SIG-M5 (cell line): ENCODE data around the gene CAV1.

Source experiments
- DNase-seq: peaks from one replicate; lab custom pipeline; 2025; lab: John Stamatoyannopoulos, UW

Gene CAV1

DNA sequence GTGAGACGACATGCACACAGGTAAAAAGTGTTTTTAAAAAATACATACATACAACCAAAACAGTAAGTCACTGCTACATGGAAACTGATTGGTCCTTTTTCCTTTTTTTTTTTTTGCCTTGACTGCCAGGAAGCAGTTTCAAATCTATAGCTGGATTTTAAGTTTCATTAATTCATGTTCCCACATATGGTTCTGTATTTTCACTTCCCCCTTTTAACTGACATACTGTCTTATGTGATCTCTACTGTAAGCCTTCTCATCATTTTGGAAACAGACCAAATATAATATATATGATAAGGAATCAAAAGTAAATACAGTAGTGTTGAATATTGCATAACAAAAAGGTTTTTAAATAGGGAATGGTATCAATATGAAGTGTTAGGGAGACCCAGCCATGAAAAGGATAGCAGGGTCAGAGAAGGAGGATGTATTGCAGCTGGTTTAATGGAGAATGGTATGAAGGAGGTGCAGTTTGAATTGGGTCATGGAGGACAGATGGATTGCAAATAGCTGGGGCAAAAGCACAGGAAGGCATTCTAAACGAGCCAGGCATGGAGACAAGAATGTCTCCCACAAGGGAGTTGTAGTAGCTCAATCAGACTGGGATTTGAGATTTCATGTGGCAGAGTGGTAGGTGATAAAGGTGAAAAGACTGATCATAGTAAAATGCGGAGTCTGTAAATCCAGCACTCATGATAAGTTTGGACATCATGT is 5.4 kb downstream of the CAV1 start:
- no peak for DNase-seq

- DNase-seq: no peak
Measured at GRCh38 chr7:116532102-116532688, 7.4 kb downstream of the CAV1 start.

DNA sequence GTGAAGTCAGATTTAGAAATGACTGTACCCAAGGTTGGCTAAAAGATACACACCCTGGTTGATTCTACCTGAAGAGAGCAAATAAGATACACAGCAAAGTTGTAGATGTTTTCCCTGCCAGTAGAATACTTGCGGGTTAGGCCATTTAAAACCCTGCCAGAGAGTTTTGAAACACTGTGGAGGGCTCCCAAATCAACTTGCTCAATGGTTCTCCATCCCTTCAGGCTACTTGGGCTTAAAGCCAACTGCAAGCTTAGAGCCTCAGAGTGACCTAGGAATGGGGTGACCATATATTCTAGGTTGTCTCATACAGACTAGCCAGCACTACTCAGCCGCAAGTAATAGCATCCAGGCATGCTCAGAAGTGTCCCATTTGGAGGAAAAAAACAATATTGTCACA is 10.0 kb downstream of the CAV1 start:
- no peak for DNase-seq

DNA sequence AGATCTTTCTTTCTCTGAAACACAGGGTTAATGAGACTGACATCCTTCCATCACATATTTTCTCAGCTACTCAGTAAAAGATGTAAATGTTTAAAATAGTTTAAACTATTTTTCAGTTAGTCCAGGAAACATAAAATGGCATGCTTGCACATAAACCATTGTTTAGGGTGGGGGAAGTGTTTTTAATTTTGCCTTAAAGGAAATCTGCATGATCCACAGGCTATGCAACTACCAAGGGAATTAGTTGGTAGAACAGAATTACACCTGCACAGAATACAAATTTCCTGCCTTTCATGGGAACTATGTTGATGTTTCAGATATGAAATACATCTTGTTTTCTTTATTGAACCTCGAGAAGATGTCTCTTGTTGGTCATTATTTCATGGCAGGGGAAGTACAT is 10.6 kb downstream of the CAV1 start:
- no peak for DNase-seq

DNA sequence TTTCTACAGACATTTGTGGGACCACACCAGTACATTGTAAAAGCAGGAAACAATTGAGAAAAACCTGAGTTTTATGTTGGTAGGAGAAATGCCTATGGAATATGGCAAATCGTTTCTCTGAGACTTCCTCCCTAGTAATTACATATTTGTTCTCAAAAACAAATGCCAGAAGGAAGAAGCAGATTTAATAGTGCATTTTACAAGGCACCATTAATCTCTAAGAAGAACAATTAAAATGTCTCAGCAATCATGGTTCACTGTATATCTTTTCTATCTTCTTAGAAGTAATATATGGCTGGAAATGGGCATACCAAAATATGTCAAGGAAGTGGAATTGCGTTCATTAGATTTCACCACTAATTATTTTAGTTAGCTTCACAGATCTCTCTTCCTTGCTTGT is 13.3 kb downstream of the CAV1 start:
- no peak for DNase-seq

- DNase-seq: no peak
Measured at GRCh38 chr7:116539879-116540278, 15.0 kb downstream of the CAV1 start.

DNA sequence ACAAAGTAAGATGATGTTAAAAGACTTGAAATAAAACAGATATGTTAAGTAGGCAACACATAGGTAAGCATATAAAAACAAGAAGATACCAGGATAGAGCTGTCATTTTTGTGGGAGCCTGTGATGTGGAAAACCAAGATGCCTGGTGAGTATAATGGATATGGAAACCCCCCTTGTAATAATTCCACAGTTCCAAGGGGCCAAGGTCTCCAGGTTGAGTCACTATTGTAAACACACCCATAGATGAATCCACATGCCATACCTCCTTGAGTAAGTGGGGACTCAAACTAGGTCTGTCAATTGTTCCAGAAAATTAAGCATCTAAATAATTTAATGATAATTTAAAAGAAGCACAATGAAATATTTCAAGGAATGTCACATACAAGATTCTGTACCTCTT is 15.9 kb downstream of the CAV1 start:
- DNase-seq: no peak

DNA sequence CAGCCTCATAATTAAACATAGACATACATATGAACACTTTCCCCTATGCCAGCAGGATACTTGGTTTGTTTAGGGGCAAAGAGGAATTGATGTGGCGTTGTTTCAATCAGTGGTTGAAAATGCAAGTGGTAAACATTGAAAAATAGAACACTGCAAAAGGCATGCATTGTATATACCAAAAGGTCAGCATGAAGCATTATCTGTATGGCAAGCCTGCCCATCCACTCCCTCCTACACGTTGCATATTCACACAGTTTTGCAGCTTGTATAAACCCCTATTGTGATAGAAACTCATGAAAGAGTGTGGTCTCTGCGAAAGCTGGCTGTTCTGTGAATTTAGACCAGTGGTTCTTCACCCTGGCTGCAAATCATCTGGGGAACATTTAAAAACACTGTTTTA is 17.1 kb downstream of the CAV1 start:
- no peak for DNase-seq

- DNase-seq: no peak
Measured at GRCh38 chr7:116542618-116543017, 17.8 kb downstream of the CAV1 start.

DNA sequence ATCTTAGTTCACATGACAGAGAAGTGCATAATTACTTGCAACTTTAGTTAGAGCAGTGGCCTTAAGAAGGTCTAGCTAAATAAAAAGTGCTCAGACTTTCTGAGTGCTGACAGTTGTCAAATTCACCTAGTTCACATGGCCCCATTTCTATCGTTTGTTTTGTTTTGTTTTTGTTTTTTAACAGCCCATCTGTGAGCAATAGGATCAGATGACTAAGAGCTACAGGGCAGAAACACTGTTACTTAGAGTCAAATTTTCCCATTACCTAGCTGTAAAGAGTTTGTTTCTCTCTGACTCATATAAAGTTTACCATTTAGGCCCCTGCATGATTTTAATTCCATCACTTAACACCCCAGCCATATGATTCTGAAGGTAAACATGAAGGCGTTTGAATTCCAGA is 18.8 kb downstream of the CAV1 start:
- DNase-seq: no peak

- DNase-seq: no peak
Measured at GRCh38 chr7:116544487-116544886, 19.7 kb downstream of the CAV1 start.

GRCh38 chr7:116545411-116545993 is 20.7 kb downstream of the CAV1 start:
- no peak for DNase-seq

DNA sequence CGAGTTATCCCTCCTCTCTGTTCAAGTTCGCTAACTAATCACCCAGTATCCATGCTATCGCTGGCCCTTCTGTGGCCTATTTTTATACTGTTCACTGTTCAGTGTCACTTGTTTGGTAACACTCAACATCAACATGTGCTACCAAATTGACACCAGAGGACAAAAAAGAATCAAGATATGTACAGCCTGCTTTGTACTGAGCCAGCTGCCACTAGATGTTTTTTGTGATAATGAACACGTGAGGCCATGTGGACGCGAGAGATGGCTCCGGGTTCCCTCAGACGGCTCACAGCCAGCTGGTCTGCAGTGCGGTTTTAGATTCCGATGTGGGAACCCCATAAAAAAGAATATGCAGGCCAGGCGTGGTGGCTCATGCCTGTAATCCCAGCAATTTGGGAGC is 21.2 kb downstream of the CAV1 start:
- DNase-seq: no peak

- DNase-seq: no peak
Measured at GRCh38 chr7:116546916-116547315, 22.1 kb downstream of the CAV1 start.

DNA sequence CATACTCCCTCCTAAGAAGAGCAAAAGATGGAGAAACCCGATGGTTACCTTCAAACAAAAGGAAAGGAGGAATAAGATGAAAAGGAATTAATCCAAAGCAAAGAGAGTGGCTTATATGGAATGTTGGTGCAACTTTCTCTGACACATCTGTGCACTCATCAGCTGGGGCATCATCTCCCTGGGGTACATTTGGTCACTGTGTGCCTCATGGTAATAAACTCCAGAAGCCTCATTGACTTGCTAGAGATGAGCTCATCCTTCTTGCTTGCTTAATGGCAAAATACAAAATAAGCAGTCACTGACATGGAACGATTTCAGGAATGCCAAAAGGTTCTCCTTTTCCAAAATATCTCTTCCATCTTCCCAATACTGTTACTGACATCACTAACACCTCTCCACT is 22.5 kb downstream of the CAV1 start:
- DNase-seq: no peak

DNA sequence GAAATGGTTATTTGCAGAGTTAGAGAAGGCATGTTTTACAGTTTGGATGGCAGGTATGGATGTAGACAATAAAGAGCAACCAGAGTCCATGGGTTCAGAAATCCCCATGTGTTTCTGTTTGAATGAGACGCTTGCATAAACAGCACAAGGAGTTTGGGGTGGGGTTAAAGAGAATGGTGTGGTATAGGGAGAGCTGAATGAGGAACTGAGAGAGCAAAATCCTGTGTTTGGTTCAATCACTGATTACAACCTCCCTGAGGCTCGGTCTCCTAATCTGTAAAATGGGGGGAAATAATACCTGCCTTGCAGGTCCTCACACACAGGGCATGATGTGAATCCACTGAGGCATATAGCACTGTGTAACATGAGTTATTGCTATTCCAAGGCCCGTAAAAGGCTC is 23.7 kb downstream of the CAV1 start:
- no peak for DNase-seq

DNA sequence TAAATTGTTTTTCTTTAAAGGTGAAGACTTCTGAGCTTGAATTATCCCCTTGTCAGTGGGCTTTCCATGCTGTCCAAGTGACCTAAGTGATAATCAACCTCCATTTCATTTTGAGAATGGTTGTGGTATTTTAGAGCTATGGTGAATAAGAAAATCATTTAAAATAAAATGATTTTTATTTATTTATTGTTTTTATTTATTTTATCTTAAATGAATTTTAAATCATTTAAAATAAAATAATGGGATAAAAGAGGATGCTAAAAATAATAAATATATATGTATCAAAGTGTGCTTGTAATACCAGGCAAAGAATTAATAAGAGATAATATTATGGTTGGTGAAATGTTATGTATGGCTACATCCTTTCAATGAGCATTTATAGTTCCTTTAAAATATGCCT is 24.5 kb downstream of the CAV1 start:
- no peak for DNase-seq

GRCh38 chr7:116551692-116552091 is 26.9 kb downstream of the CAV1 start:
- no peak for DNase-seq

GRCh38 chr7:116552602-116553001 is 27.8 kb downstream of the CAV1 start:
- no peak for DNase-seq

- DNase-seq: no peak
Measured at GRCh38 chr7:116553168-116553964, 28.5 kb downstream of the CAV1 start.

DNA sequence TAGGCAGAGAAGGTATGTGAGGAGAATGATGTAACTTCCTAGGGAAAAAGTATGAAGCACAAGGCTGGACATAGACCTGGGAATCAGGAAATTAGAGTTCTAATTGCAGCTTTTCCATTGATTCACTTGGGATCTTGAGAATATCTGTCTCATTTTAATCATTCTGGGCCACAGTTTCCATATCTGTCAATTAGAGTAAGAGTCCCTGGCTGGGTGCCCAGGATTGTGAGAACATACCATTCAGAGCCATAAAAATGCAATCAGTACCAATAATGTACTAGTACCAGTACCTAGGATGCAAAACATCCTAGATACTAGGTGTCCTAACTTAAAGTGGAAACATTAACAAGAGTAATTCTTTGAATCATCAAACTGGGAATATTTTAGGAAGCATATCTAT is 29.6 kb downstream of the CAV1 start:
- no peak for DNase-seq

GRCh38 chr7:116554911-116555310 is 30.1 kb downstream of the CAV1 start:
- DNase-seq: no peak

- DNase-seq: no peak
Measured at GRCh38 chr7:116557066-116557585, 32.3 kb downstream of the CAV1 start.
